ENCODE data around the gene MYLK2.

Gene MYLK2

DNA sequence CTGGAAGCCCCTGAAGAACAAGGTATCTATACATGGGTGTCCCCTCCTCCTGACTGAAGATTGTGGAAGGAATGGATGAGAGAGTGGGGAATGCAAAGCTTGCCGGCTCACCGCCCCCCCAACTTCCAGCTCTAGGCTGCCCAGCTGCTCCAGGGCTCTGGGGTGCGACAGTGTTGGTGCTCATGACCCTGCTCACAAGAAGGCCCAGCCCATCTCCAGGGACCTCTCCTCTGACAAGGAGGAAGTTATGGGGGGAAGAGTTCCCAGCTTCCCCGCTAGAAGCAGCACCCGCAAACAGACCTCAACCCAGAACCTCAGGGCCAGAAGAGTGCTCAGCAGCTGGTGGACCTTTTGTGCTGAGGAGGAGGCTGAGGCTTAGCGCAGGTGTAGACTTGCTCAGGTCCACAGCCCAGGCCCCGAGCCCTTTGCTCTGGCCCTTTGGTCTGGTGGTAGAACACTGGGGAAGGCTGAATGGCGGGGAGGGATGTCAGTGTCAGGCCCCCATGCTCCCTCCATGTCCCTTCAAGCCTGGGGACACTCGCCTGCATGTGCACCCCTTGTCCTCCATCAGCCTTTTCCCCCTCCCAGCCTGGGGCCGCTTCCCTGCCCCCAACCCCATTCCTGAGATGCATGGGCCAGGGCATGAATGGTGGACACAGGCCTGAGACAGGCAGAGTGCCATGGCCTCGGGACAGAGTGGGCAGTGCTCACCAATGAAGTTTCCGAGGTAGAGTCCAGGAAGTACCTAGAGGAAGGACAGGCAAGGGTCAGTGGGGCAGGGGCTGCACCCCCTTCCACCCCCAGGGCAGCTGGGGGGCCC, 49.9 kb downstream of the MYLK2 start:
- no peak for FAIRE-seq

DNA sequence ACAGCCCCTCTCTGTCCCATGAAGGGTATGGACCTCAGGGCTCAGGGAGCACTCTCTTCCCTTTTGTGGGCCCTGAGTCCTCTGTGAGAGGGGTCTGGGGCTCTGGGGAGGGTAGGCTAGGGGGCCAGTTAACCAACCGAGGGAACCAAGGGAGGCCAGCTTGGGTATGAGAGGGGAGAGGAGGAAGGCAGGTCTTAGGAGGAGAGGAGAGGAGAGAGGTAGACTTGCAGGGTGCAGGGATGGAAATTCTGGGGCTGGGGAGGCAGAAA, 50.5 kb downstream of the MYLK2 start:
- no peak for TF ChIP-seq POU2F2 (IDR thresholded peaks at IDR 0.05; ENCODE audit: low read depth, low read length)
- no peak for TF ChIP-seq POLR2A (IDR thresholded peaks at IDR 0.05; ENCODE audit: low read depth, low read length)
- no peak for DNase-seq (ENCODE audit: insufficient read length, low spot score)
- FAIRE-seq, result no peak

More for the DNA sequence above, 49.9 kb downstream of the MYLK2 start:
- DNase-seq (ENCODE audit: insufficient read length, low spot score), result no peak
- TF ChIP-seq POLR2A (IDR thresholded peaks at IDR 0.05; ENCODE audit: low read depth, low read length), result no peak
- TF ChIP-seq POLR2AphosphoS5 (IDR thresholded peaks at IDR 0.05; ENCODE audit: low read depth, low read length), result no peak
- no peak for TF ChIP-seq PAX5 (IDR thresholded peaks at IDR 0.05; ENCODE audit: insufficient read depth, low read length, severe bottlenecking)
- TF ChIP-seq POU2F2 (IDR thresholded peaks at IDR 0.05; ENCODE audit: low read depth, low read length), result no peak
- no peak for TF ChIP-seq SPI1 (IDR thresholded peaks at IDR 0.05; ENCODE audit: low read depth, low read length)
- TF ChIP-seq TAF1 (IDR thresholded peaks at IDR 0.05; ENCODE audit: low read depth, low read length), result no peak

DNA sequence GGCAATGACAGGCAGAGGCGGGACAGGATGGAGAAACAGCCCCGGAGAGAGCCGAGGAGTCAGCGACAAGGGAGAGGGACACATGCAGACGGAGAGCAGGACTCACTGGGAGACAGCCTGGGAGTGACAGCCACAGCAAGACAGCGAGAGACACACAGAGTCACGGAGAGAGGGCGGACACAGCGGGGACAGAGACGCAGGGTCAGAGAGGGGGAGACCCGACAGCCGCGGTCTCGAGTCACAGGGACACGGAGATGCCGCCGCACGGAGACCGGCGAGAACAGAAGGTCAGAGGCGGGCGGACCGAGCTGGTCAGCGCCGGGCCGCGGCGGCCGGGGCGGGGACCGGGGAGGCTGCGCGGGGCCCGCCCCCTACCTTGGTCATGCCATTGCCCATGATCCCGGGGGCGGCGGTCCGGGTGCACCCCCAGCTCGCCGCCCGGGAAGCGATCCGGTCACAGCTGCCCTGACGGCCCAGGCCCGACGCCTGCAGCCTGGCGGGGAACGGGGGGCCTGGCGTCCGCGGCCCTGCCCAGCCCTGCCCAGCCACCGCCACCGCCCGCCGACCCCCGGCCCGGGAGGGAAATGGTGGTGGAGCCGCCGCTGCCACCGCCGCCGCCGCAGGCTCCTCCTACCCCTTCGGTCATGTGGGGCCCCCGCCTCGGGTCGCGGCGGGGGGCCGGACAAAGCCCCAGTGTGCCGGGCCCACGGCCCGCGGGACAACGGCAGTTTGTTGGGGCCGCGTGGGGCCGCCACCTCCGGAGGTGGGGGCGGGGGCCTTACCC, 51.0 kb downstream of the MYLK2 start, which contains the start of the genes DUSP15 and TTLL9:
TSS of gene DUSP15 (minus strand) at position 586 of the 784 bp plus-strand sequence. CDS start at position 396, 190 bp downstream.
TSS of gene TTLL9 (plus strand) at position 693 of the 784 bp plus-strand sequence. CDS start 493 bp downstream, outside the sequence.
- TF ChIP-seq SPI1 (IDR thresholded peaks at IDR 0.05; ENCODE audit: low read depth, low read length) (no peak), POU2F2 (IDR thresholded peaks at IDR 0.05; ENCODE audit: low read depth, low read length) (no peak), POLR2AphosphoS5 (IDR thresholded peaks at IDR 0.05; ENCODE audit: low read depth, low read length) (no peak), POLR2A (IDR thresholded peaks at IDR 0.05; ENCODE audit: low read depth, low read length) (no peak), TAF1 (IDR thresholded peaks at IDR 0.05; ENCODE audit: low read depth, low read length) (no peak), PAX5 (IDR thresholded peaks at IDR 0.05; ENCODE audit: insufficient read depth, low read length, severe bottlenecking) (no peak)
- no peak for DNase-seq (ENCODE audit: insufficient read length, low spot score)
- FAIRE-seq, result no peak

DNA sequence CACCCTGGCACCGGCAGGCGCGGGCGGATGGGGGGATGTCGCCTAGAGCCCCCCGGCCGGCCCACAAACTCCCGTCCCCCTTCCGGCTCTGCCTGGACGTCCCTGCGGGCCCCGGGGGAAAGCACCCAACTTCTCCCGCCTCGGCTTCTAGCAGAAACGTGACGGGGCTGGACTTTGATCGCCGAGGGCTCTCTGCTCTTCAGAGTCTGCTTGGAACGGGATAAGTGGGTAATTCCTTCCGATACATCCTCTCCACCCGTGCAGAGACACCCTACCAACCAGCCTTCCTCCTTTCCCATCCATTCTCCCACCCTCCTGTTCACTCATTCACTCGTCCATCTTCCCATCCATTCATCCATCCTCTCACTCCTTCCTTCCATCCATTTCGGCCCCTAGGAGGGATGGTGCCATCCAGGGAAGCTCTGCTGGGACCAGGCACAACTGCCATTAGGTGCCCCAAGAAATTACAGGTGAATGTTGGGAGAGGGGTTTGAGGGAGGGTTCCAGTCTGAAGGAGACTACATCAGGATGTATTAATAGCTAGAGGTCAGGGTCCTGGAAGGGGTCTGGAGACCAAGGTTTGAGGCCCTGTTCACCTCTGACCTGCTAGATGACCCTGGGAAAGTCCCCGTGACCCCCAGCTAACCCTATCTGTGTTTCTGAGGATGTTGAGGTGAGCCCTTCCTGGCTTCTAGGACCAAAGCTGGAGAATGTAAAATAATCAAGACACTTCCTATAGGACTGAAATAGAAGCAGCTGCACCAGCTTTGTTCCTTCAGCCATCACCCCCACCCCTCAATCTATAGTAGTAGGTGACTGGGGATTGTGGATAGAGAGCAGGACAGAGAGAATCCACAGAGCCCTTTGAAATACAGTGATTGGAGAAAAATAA, 51.8 kb downstream of the MYLK2 start:
- DNase-seq (ENCODE audit: insufficient read length, low spot score) (no peak), FAIRE-seq (no peak)
- TF ChIP-seq PAX5 (IDR thresholded peaks at IDR 0.05; ENCODE audit: insufficient read depth, low read length, severe bottlenecking), result no peak
- no peak for TF ChIP-seq POU2F2 (IDR thresholded peaks at IDR 0.05; ENCODE audit: low read depth, low read length)
- no peak for TF ChIP-seq POLR2AphosphoS5 (IDR thresholded peaks at IDR 0.05; ENCODE audit: low read depth, low read length)
- TF ChIP-seq POLR2A (IDR thresholded peaks at IDR 0.05; ENCODE audit: low read depth, low read length), result no peak
- TF ChIP-seq SPI1 (IDR thresholded peaks at IDR 0.05; ENCODE audit: low read depth, low read length), result no peak
- TF ChIP-seq TAF1 (IDR thresholded peaks at IDR 0.05; ENCODE audit: low read depth, low read length), result no peak

DNA sequence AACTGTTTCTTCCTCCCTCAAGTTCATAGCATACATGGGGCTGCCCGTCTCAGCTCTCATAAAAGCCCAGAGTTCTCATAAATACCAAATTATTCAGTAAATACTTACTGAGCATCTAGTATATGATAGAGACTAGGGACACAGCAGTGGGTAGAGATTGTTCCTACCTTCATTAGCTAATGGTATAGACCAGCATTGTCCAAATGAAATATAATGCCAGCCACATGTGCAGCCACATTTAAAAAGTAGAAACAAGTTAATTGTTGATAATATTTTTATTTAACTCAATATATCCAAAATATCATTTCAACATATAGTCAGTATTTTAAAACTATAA, 52.4 kb downstream of the MYLK2 start:
- TF ChIP-seq SPI1 (IDR thresholded peaks at IDR 0.05; ENCODE audit: low read depth, low read length) (no peak), TAF1 (IDR thresholded peaks at IDR 0.05; ENCODE audit: low read depth, low read length) (no peak), POLR2AphosphoS5 (IDR thresholded peaks at IDR 0.05; ENCODE audit: low read depth, low read length) (no peak), PAX5 (IDR thresholded peaks at IDR 0.05; ENCODE audit: insufficient read depth, low read length, severe bottlenecking) (no peak), POU2F2 (IDR thresholded peaks at IDR 0.05; ENCODE audit: low read depth, low read length) (no peak), POLR2A (IDR thresholded peaks at IDR 0.05; ENCODE audit: low read depth, low read length) (no peak)
- no peak for FAIRE-seq

DNA sequence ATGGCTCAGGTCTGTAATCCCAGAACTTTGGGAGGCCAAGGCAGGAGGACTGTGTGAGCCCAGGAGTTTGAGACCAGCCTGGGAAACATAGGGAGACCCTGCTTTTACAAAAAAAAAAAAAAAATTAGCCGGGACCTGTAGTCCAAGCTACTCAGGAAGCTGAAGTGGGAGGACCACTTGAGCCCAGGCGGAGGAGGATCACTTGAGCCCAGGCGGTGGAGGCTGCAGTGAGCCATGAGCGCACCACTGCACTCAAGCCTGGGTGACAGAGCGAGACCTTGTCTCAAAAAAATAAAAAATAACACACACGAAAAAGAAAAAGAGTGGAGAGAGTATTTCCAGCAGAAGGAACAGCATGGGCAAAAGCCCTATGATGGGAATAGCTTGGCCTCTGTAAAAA, 53.2 kb downstream of the MYLK2 start:
- TF ChIP-seq POLR2A (IDR thresholded peaks at IDR 0.05; ENCODE audit: low read depth, low read length) (no peak), PAX5 (IDR thresholded peaks at IDR 0.05; ENCODE audit: insufficient read depth, low read length, severe bottlenecking) (no peak), POU2F2 (IDR thresholded peaks at IDR 0.05; ENCODE audit: low read depth, low read length) (no peak), POLR2AphosphoS5 (IDR thresholded peaks at IDR 0.05; ENCODE audit: low read depth, low read length) (no peak), SPI1 (IDR thresholded peaks at IDR 0.05; ENCODE audit: low read depth, low read length) (no peak), TAF1 (IDR thresholded peaks at IDR 0.05; ENCODE audit: low read depth, low read length) (no peak)
- FAIRE-seq, result no peak
- no peak for DNase-seq (ENCODE audit: insufficient read length, low spot score)

More for the DNA sequence above, 52.4 kb downstream of the MYLK2 start:
- no peak for DNase-seq (ENCODE audit: insufficient read length, low spot score)

DNA sequence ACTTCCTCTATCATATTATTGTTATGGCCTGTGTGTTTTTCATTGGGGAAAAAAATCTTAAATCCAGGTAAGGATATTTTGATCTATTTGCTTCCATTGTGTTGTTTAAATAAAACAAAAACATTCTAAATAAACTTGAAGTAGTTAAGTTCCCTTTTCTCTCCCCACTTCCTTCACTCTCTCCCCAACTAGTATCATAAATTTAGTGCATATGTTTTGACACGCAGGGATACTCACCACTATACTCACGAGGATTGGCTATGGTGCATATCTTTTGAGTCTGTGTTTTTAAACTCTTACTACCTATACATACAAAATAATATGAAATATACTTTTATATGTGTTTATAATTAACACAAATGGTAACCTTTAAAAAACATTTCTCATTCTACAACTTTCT, 56.5 kb downstream of the MYLK2 start:
- DNase-seq (ENCODE audit: insufficient read length, low spot score) (no peak), FAIRE-seq (no peak)
- TF ChIP-seq POU2F2 (IDR thresholded peaks at IDR 0.05; ENCODE audit: low read depth, low read length) (no peak), SPI1 (IDR thresholded peaks at IDR 0.05; ENCODE audit: low read depth, low read length) (no peak), PAX5 (IDR thresholded peaks at IDR 0.05; ENCODE audit: insufficient read depth, low read length, severe bottlenecking) (no peak)

DNA sequence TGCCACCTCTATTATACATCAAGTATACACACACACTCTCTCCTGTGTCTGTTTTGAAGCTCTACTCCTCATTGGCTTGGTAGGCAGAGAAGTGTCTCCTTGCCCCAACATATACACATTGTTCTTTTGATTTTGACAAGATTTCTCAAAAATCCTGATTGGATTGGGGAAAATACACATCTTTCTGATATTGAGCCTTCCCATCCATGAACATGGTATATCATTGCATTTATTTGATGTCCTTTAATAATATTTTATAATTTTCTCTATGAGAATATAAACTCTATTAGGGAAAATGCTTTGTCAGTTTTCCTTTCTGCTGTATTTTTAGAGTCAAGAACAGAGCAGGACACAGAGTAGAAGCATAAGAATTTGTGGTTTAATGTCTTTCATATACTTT, 58.5 kb downstream of the MYLK2 start:
- TF ChIP-seq TAF1 (IDR thresholded peaks at IDR 0.05; ENCODE audit: low read depth, low read length), result no peak
- TF ChIP-seq POLR2A (IDR thresholded peaks at IDR 0.05; ENCODE audit: low read depth, low read length), result no peak
- TF ChIP-seq POU2F2 (IDR thresholded peaks at IDR 0.05; ENCODE audit: low read depth, low read length), result no peak
- no peak for TF ChIP-seq SPI1 (IDR thresholded peaks at IDR 0.05; ENCODE audit: low read depth, low read length)
- no peak for TF ChIP-seq POLR2AphosphoS5 (IDR thresholded peaks at IDR 0.05; ENCODE audit: low read depth, low read length)
- TF ChIP-seq PAX5 (IDR thresholded peaks at IDR 0.05; ENCODE audit: insufficient read depth, low read length, severe bottlenecking), result no peak
- FAIRE-seq (no peak), DNase-seq (ENCODE audit: insufficient read length, low spot score) (no peak)
